Left cardiac atrium (tissue), 4 donors: ENCODE data around the gene PIGN. TPM values are rescaled to one million over a fixed set of nuclear protein-coding genes. Genes with fewer than 3 reads are reported as not detected.

ENCODE experiments used
- ATAC-seq, 2 donors: fragments of 200-7000 bp; cut with Tn5 transposase; one replicate each; pipeline ENCODE4 v1.9.1; 2020; ENCODE audit warnings: mild to moderate bottlenecking in 2 of 2, moderate library complexity in 2 of 2
- DNase-seq: peaks from one replicate; pipeline ENCODE4 v3.0.0-alpha.2; 2020
- intact Hi-C, 2 donors: fragments of 100-400 bp; cut with DNase I; formaldehyde crosslinking; loops; one replicate each; pipeline versions ENCODE4 v1.14.1 to v1.15.1; 2022 to 2023
- total RNA-seq, 2 donors: library from RNA; stranded (reverse); fragmentation: NEBNext Ultra II Directional; extraction: Animal tissue kit (Norgen Biotek cat#: 25700); gene quantifications; one replicate each; pipeline ENCODE4 v1.2.1, GENCODE V29; 2021
- donor health status: DM: no; HTN: yes; CAD: no.
- donor health status: DM: no; HTN: yes; CAD: no; lungs with severe emphysema.
- donor health status: DM: yes; HTN: yes; CAD: no.
- donor health status: Dilated cardiomyopathy.

PIGN gene
- total RNA-seq, 2 donors from 2014 or later, result 18.2 to 19.4 TPM

GRCh38 chr18:61991201-61991600, 195.7 kb downstream of the PIGN start:
- ATAC-seq (no peak), DNase-seq (peak; percentile 23)
- intact Hi-C loops, result no loop called here

Other genes with a start within 250 kb of the PIGN start
- 10 to 100 TPM; 14.7 to 14.8 TPM for gene RELCH, start 199 bp upstream of the PIGN start, total RNA-seq
- 1 to 10 TPM; 2.9 to 3.6 TPM for gene TNFRSF11A, start 138.3 kb upstream of the PIGN start, total RNA-seq